ENCODE data around the gene RIMBP2.

RIMBP2 gene

DNA sequence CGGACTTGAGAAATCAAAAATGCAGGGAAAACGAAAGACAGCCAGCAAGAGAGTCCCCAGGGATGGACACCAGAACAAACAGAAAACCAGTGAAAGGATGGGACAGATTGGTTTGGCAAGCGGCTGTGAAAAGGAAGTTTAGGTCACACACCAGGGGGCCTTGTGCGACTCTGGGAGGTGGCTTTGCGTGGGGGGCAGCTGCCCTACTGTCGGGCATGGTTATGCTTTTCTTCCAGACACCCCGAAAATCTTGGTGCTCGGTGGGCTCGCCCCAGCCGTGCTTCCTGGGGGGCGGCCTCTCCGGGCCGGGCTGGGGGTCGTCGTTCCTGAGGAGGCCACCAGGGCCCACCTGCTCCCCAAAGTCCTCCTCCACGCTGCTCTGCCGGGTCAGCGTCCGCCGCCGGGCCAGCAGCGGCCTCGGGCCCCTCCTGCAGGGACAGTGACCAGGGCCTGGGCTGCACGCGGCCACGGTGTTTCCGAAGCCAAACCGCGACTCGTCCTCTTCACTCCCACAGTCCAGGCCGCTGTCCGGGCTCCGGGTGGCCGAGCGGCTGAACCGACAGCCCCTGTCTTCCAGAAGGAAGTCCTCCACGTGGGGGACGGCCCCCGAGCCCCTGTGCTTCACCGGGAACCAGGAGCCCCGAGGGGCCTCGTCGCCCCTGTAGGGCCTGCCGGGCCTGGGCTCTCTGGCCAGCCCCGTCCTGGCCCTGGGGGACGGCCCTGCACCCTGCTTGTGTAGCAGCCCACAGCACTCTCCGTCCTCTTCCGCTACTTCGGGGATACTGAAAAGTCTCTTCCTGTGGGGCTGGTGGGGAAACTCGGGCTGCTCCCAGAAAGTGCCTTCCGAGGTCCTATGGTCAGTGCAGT lies 291.9 kb downstream of the RIMBP2 start:
- no peak for DNase-seq (ENCODE audit: low read depth)

DNA sequence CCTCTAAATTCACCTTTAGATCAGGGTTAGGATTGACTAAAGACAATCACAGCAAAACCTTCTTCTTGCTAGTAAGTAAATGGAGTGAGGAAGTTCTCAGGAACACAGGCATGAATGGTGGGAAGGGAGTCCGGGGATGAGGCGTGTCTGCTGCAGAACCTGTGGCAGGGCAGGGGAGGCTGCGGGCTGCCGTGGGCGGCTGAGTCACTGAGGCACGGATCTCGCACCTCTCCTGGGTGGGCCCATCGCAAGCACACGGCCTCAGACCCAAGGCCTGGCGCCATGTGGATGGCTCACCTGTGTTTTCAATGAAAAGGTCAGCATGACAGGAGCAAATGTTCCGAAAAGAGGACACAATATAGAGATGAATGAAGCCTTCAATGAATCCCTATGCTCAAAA lies 293.0 kb downstream of the RIMBP2 start:
- no peak for DNase-seq (ENCODE audit: low read depth)

DNA sequence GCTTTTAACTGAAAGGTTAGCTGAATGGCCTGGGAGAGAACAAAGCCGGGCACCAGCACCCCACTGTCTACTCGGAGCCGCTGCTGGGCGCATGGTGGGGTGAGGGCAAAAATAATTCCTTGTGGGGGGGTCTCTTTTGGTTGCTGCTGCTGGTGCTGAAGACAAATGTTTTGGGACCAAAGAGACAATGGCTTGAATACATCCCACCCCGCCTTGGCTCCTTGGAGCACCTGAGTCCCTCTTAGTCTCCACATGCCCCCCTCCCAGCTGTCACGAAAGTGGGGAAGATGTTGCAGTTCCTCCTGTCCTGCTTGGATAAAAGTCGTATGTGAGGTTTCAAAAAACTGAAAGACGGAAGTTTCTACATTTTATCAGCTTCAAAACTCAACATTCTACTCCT lies 293.4 kb downstream of the RIMBP2 start:
- no peak for DNase-seq (ENCODE audit: low read depth)

DNA sequence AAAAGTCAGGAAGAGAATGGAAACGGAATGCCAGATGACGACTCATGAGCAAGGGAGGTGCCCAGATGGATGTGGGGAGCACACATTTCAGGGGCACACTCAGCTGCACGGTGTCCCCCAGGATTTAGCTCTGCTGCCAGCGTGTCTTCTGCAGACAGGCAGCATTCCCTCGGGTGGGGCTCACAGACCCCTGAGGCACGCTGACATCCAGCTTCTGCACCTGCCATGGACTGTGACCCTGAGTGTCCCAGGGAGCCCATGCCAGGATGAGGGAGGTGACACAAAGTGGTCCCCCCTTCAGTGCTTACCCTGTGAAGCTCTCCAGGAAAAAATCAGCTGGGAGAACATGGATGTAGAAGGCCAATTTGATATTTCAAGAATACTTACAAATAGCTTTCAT lies 294.2 kb downstream of the RIMBP2 start:
- DNase-seq (ENCODE audit: low read depth), result no peak

DNA sequence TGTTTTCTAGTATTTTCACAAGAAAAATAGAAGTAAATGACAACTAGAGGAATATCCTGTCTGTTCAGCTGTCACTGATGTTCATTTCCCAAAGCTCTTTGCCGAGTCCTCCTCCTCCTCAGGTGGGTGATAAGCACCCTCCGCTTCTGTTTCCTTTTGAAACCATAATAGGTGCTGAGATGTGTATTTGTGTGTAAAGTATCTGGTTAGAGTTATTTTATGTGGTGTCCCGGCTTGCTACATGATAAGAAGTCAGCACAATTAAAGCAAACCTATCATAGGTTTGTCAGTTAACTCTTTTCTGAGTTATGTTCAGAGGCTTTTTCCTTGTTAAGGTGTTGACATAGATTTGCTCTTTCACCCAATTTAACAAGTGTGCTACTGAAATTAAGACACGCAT lies 296.0 kb downstream of the RIMBP2 start:
- DNase-seq (ENCODE audit: low read depth), result no peak

DNA sequence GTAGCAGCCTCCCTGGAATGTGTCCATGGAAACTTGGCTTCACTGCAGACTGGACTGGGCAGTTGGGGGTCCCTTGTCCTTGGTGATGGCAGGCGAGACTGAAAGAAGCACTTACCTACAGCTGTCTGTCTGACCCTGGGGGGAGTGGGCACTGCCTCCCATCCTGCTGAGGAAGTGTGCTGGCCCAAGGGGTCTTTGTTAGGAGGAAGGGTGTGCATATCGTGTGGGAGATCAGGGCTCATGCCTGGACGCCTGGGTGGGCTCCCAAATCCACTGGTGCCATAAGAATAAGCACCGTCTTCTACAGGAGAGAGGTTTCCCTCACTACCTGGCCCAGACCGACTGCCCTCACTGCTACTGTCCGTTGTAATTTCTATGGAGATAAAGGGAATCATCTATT lies 297.0 kb downstream of the RIMBP2 start:
- DNase-seq (ENCODE audit: low read depth), result no peak

DNA sequence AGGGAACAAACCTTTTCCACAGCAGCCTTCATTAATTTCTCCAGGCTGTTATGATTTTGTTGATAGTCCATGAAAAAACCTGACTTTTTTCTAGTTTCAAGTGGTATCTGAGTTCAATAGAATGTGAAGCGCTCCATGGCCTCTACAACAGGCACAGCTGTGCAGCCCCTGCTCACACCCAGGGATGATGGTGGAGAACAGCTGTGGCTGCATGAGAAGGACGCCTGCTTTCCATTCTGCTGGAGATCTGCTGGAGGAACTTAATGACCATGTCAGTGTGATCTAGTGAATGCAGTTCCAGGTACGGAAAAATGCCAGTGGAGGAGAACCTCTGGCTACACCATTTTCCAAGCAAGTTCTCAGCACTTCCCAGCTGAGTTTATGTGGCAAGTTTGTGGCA lies 297.8 kb downstream of the RIMBP2 start:
- no peak for DNase-seq (ENCODE audit: low read depth)

DNA sequence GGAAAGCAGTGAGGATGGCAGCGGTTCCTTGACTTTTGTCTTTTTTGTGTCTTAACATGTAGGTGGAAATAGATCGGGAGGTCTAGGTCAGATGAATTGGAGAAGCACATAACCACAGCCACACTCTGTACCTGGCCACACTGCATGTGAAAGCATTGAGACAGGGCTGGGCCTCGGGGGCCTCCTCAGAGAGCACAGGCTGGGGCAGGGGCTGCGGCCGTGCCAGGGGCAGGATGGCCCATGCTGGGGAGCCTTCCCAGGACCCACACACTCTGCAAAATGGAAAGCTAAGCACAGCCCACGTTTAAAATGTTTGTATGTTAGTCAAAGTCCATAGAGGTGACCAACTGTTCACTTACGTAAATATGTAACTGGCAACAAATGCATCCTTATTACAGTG lies 301.7 kb downstream of the RIMBP2 start:
- DNase-seq (ENCODE audit: low read depth), result no peak

DNA sequence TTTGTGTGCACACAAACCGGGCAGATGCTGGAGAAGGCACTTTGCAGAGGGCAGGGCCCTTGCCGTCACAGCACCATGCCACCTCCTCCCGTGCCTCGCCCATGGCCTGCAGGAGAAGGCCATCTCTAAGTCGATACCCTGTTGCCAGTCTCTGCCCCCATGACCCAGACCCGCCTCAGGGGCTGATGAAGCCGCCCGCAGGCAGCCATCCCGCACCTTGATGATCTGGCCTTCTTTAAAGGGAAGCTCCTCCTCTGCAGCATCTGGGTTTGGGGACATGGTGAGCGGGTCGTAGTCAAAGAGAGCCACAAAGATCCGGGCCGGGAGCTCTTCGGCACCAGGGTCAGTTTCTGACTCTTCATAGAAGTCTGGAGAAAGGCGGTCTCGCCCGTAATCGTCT lies 302.2 kb downstream of the RIMBP2 start:
- DNase-seq (ENCODE audit: low read depth), result no peak

DNA sequence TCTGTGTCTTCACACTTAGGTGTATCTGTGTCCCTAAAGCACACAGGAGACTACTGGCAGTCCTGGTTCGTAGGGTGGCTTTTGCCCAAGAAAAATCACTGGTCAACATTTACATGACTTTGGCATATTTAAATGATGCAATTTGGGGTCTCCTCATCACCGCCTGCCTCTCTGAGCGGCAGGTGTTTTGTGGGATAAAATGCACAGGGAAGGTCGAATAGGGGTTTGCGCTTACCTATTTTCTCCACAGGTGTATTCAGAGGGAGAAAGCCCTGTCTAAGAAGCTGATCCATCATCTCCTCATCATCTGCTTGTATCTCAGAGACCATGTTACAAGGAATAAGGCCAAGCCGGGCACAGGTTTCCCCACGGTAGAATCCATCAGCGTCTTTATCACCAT lies 303.7 kb downstream of the RIMBP2 start:
- DNase-seq (ENCODE audit: low read depth), result no peak

DNA sequence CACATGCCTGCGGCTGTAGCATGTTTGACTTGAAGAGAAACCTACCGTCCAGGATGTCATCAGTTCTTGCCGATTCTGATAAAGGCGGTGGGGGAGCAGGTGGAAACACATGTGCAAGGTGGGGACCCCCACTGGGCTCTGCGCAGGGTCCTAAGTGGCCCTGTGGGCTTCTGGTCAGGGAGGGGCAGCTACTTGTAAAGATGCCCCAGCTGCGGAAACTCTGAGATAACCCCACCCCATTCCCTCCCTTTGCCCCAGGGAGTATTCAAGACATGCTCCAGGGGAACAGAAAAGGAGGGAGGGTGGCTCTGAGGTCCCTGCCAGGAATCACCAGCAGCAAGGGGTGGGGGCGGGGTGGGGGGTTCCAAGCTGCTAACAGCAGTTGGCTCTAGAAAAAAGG lies 310.8 kb downstream of the RIMBP2 start:
- no peak for DNase-seq (ENCODE audit: low read depth)

DNA sequence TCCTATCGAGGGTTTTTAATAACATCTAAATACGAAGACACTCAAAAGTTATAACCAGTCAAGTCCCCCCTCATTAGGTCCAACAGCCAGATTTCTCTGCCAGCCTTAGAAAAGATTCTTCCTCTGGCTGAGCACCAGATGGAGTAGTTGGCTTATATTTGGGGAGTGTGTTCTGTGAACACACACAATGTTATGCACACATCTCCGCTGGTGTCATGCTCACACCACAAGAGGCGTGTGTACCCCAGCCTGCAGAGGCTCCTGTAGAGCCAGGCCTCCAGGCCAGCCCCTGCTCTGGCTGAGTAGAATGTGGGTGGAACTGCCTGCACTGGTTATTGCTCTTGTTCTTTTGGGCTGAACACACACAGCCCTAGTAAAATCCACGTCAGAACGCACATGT lies 314.4 kb downstream of the RIMBP2 start:
- no peak for DNase-seq (ENCODE audit: low read depth)

DNA sequence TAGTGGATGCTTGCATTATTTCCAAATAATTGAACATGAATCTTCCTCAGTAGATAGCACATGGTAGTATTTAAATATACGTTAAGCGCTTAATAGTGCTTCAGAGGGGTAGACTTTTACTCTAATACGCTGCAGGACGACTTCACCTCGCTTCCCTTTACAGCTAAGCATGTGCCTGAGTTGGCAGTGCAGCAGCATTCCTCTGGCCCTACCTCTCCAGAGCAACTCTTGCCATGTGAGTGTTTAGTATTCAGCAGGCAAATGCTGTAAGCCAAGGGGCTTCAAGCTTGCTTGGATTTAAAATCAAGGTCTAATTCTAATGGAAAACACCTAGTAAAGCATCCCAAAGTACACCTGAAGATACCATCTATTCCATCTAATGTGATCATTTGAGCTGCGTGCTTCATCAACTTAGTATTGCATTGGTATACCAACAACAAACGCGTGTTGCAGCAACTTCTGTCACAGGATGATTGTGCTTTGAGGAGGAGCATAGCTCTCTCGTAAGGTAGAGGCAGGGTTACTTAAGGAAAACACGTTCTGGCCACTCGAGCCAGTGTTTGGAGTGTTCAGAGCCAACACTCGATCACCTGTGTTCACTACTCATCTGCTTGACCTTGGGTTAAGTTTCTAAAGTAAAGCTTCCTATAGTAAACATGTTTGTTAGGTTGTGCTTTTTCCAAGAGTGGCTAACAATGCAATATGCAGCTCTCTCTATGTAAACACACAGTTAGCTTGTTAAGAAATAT lies 317.8 kb downstream of the RIMBP2 start:
- no peak for DNase-seq (ENCODE audit: low read depth)

DNA sequence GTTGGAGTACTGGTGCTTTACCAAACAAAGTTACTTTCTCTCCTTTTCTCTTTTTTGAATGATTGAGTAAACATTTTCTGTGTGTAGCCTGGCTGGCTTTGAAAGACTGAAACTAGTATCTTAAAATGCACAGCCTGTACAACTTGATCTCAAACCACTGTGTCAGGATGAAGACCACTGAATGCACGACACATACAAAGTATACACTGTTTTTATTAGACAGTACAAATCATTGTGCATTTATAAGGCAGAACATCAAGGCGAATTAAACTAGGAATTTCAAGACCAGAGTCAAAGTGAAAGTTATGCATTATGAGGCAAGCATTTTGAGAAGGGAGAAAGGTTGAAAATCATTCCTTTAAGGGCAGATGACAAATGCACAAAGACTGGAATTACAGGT lies 319.4 kb downstream of the RIMBP2 start:
- DNase-seq (ENCODE audit: low read depth), result no peak

DNA sequence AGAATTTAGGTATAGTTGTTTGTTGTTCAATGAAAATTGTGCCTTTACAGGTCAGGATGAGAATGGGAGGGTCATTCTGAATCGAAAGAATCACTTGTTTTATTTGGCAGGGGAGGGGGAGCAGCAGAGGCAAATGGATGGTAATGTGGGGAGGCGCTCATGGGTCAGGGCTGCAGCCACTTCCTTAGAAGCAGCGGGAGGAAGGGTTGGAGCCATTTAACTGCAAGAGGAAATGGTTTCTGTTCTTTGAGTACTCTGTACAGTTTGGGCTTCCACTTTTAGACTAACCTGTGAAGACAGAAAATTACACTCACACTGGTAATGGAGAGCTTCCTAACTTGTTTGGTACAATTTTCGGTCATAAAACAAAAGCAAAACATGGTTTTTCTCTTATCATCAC lies 321.2 kb downstream of the RIMBP2 start:
- DNase-seq (ENCODE audit: low read depth), result no peak

DNA sequence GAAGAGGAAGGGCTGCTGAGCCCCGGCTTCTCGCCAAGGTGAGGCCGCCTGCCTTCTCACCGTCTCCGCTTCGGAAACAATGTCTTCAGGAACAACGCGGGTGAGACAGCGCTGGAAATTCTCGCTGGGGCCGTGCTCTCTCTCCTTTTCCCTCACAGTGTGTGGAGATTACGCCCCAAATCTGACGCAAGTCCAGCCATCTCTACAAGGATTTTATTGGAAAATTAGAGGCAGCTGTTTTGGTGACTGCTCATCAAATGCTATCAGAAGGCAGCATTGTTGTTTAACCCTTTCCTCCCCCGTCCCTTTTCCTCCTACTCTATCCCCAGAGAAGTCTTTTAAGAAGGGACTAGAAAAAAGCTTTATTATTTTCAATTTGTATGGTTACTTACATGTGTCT lies 324.9 kb downstream of the RIMBP2 start:
- no peak for DNase-seq (ENCODE audit: low read depth)

DNA sequence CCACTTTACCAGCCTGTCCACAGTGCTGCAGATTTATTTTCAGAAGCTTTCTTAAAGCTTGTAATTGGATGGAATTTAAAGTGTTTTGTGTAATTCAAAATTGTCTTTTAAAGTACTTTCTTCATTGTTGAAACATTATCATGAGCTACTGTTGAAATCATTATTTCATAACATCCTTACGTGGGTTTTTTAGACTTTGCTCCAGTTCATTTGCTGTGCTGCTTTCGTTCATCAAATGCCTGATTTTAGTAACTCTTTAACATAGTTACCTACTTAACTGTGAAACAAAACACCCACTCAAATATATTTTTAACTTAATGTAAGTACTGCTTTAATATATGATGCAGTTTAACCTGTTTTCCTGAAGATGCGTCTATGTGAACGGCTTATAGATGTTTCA lies 330.9 kb downstream of the RIMBP2 start:
- no peak for DNase-seq (ENCODE audit: low read depth)

DNA sequence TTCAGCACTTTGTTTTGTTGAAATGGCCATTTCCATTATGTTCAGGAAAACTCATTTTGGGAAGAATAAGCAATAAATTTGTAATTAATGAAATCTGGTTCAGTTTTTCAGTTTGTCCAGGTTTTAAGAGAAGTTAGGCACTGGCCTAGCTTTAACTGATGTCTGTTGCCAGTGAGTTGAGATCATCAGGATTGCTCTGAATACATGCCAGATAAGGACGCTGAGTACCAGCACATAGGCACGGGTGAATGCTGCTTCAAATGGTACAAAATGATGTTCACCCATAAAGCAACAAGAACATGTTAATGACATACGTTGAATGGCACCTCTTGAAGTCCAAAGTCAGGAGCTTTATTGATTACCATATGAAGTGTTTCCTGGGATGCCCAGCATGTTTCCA lies 331.9 kb downstream of the RIMBP2 start:
- DNase-seq (ENCODE audit: low read depth), result no peak

DNA sequence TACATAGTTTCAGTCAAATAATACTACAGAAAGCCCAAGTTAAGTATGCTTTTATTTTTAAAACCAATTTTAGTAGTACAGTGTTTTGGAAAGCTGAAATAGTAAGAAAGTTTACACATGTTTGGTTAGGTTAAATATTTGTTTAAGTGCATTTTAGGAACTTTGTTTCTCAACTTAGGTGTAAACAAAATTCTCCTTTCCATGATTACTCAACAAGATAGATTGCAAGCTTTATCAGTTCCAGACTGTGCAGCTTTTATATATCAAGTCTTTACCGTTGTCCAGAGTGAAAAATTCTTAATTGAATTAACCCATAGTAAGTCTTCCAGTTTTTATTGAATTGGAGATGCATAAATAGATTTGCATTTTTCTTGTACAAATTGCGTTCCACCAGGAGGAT lies 333.3 kb downstream of the RIMBP2 start:
- no peak for DNase-seq (ENCODE audit: low read depth)

DNA sequence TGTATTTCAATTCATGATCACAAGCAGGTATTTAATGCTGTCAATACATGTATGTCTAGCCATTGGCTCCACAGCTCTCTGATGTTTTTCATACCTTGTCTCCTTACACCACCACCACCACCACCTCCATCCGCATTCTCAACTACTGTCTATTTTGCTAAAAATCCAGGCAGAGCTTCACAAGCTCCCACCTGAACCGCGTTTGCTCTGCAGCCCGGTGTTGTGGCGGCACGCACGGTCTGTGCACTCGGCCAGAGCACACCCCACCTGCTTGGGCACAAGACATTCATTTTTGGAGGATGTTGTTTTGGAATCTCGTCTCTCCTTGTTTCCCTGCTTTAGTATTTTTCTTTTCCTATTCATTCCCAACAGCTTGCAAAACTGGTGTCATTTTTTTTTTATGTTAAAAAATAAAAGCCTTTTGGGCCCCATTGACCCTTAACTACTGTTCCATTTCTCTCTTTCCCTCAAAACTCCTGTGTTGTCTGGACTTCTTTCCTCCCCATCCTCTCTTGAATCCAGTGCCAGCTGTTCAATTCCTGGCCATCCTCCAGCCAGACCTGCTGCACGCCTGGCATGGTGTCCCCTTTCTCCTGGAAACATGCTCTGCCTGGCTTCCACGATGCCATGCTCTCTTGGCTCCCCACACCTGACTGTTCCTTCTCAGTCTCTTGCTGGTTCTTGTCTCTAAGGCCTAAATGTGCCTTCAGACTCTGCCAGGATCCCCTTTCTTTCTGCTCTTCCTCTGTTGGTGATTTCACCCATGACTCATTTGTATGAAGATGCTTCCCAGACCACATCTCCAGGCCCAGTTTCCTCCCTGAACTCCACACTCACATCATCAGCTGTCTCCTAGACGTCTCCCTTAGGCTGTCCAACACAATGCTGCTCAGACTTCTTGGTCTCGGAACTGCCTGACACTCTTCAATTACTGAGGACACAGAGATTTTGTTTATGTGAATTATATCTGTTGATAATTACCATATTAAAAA lies 340.5 kb downstream of the RIMBP2 start:
- DNase-seq (ENCODE audit: low read depth), result no peak

DNA sequence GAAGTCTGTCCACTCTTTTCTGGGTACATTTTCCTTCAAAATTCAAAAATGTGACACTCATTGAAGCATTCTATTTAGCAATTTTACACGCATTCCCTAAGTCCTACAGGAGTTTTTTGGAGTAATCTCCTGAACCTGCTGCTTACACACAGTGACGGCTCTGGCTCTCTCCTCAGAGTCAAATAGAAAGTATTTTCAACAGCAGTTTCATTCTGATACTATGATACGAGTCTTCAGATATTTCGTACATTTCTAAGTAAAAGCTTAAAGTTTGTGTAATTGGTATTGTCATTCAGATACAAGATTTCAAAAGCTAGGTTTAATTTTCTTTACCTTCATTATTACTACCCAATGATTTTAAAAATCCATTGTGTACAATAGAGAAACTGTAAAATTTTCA lies 342.0 kb downstream of the RIMBP2 start:
- DNase-seq (ENCODE audit: low read depth), result no peak

DNA sequence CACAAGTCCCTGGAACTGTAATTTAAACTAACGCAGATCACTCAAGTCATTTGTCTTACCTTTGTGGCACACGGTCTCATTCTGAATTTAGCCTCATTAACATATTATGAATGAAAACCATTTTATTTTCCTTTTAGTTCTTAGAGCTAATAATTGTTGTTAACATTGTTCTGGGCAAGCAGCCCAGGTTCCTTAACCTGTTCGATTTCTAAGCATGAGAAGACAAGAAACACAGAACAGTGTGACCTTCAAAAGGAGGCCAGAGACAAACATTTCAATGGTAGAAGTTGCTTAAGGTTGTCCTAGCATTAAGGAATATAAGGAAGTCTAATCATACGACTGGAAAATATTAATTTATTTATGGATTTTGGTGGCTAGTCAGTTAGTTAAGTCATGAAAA lies 343.2 kb downstream of the RIMBP2 start:
- no peak for DNase-seq (ENCODE audit: low read depth)
